A673 (cell line): ENCODE measurements around the gene ANKRD44. TPM values are rescaled to one million over a fixed set of nuclear protein-coding genes. Genes with fewer than 3 reads are reported as not detected.

Source experiments
- BruUV-seq: library from RNA; stranded (reverse); fragments of 400-500 nt; replicated peaks from 2 replicates; lab custom pipeline; 2021; lab: Mats Ljungman, UMichigan
- CTCF ChIA-PET: fragments of 300-600 bp; sonication (Branson Sonifier 250); formaldehyde crosslinking; loops from one replicate; lab custom pipeline; 2022; ENCODE audit warnings: antibody characterized with exemption; lab: Charles Lee
- POLR2A ChIA-PET: fragments of 300-600 bp; sonication (Branson Sonifier 250); formaldehyde crosslinking; loops from one replicate; lab custom pipeline; 2022; ENCODE audit warnings: antibody characterized with exemption; ENCODE audit not compliant: low non-redundant PET; lab: Charles Lee
- DNase-seq: peaks from one replicate; pipeline ENCODE4 v3.0.0-alpha.2; 2015; ENCODE audit warnings: low spot score
- H3K27ac ChIP-seq: fragments of 200-600 bp; sonication (generic); 2 replicates; pipeline ENCODE4 v1.5.1; 2016; ENCODE audit warnings: mixed run types, low read depth, mild to moderate bottlenecking, mixed read lengths, antibody characterized with exemption, low read length; ENCODE audit not compliant: poor library complexity, severe bottlenecking
- H3K27me3 ChIP-seq: fragments of 200-600 bp; sonication (generic); replicated peaks from 2 replicates; pipeline ENCODE4 v1.6.1; 2017; ENCODE audit warnings: mixed run types, low read depth, mild to moderate bottlenecking, mixed read lengths, antibody characterized with exemption, low read length; ENCODE audit not compliant: insufficient read depth, poor library complexity
- H3K36me3 ChIP-seq: fragments of 200-600 bp; sonication (generic); 2 replicates; pipeline ENCODE4 v1.6.1; 2016; ENCODE audit warnings: mixed run types, mild to moderate bottlenecking, mixed read lengths, antibody characterized with exemption, low read length; ENCODE audit not compliant: insufficient read depth, poor library complexity, severe bottlenecking
- H3K4me1 ChIP-seq: fragments of 200-600 bp; sonication (generic); 2 replicates; pipeline ENCODE4 v1.6.1; 2017; ENCODE audit warnings: mixed run types, mild to moderate bottlenecking, mixed read lengths, antibody characterized with exemption, low read length; ENCODE audit not compliant: insufficient read depth, poor library complexity, severe bottlenecking
- H3K4me3 ChIP-seq: fragments of 200-600 bp; sonication (generic); 2 replicates; pipeline ENCODE4 v1.5.1; 2016; ENCODE audit warnings: low read depth, mixed run types, mild to moderate bottlenecking, mixed read lengths, low read length; ENCODE audit not compliant: poor library complexity, severe bottlenecking
- H3K9me3 ChIP-seq: fragments of 200-600 bp; sonication (generic); 2 replicates; pipeline ENCODE4 v1.6.1; 2016; ENCODE audit warnings: mixed run types, low read depth, mild to moderate bottlenecking, mixed read lengths, antibody characterized with exemption, low read length; ENCODE audit not compliant: poor library complexity, severe bottlenecking
- CTCF ChIP-seq: fragments of 300-800, 200-600 bp; sonication (generic); conservative IDR thresholded peaks from 2 replicates; pipeline ENCODE4 v1.5.1; 2017; ENCODE audit warnings: low read depth, mild to moderate bottlenecking, antibody characterized with exemption, low read length, moderate library complexity, mixed read lengths
- EZH2 ChIP-seq: fragments of 200-600 bp; sonication (generic); IDR thresholded peaks from 2 replicates; pipeline ENCODE4 v1.6.1; 2017; ENCODE audit warnings: borderline replicate concordance, low read depth, mild to moderate bottlenecking, mixed read lengths, antibody characterized with exemption, low read length; ENCODE audit not compliant: poor library complexity, severe bottlenecking
- intact Hi-C: fragments of 100-400 bp; cut with micrococcal nuclease; formaldehyde crosslinking; loops from one replicate; pipeline ENCODE4 v1.10.0; 2022; ENCODE audit not compliant: unreplicated experiment
- total RNA-seq: library from RNA; stranded (reverse); gene quantifications from 2 replicates; pipeline ENCODE4 v1.2.3, GENCODE V29; 2021

ANKRD44 gene
- total RNA-seq, 1 experiment from 2014 or later = 17.0 TPM

DNA sequence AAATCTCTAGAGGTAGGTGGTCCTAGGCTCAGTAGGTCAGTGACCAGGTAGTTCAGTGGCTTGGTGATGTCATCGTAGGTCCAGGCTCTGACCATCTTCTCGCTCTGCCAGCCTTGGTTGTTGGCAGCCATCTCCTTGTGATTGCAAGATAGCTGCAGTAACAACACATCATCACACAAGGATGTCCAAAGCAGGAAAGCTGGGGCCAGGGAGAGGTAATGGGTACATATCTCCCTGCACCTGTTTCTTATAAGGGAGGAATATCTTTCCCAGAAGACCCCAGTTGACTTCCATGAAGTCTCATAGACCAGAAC lies 60.5 kb downstream of the ANKRD44 start:
- Histone ChIP-seq H3K4me3 (no peak overlapping the region), H3K36me3 (no peaks in the 10 kb centered on the region), H3K27ac (no peak overlapping the region), H3K4me1 (peaks cover 15% of the 10 kb centered on the region), H3K27me3 (no peaks in the 10 kb centered on the region), H3K9me3 (no peaks in the 10 kb centered on the region)
- ChIA-PET CTCF (no interaction called here), POLR2A (no interaction called here)
- DNase-seq = no peak
- no peak for TF ChIP-seq EZH2
- intact Hi-C loops = no loop called here
- BruUV-seq = no TSS peak

GRCh38 chr2:197249381-197250083 lies 61.0 kb downstream of the ANKRD44 start:
- Histone ChIP-seq H3K4me1 (peaks cover 12% of the 10 kb centered on the region), H3K36me3 (no peaks in the 10 kb centered on the region), H3K9me3 (no peaks in the 10 kb centered on the region), H3K27me3 (no peaks in the 10 kb centered on the region), H3K4me3 (no peak overlapping the region), H3K27ac (no peak overlapping the region)
- no peak for DNase-seq
- CTCF ChIA-PET = no interaction called here
- intact Hi-C loops = no loop called here
- TF ChIP-seq EZH2 = no peak
- TF ChIP-seq CTCF = no peak
- no TSS peak for BruUV-seq
- POLR2A ChIA-PET = no interaction called here

DNA sequence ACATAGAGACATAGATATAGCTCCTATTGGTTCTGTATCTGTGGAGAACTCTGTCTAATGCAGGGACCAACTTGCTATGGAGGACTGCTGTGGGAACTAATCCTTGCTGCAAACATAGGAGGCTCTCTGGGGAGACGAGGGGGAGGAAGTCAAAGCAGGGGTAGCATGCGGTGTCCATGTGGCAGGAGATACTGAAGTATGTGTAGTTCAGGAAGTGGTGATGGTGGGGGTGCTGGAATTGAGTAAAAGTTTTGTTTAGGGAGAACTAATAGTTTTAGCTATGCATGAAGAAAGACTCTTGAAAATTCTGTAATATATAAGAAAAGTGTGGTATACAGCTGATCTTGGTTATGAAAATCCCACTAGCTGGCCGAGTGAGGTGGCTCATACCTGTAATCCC lies 62.0 kb downstream of the ANKRD44 start:
- H3K4me3 ChIP-seq = no peak overlapping the region
- no peaks in the 10 kb centered on the region for H3K36me3 ChIP-seq
- peak; percentile 63 for DNase-seq
- TF ChIP-seq CTCF (no peak), EZH2 (no peak)
- no peaks in the 10 kb centered on the region for H3K9me3 ChIP-seq
- no peak overlapping the region for H3K27ac ChIP-seq
- no peaks in the 10 kb centered on the region for H3K27me3 ChIP-seq
- ChIA-PET CTCF (no interaction called here), POLR2A (interaction anchor here (0.6 kb wide), 1 partner anchor 61 kb away, joined by 4 read pairs; no protein-coding TSS in a partner anchor)
- no TSS peak for BruUV-seq
- intact Hi-C loops = no loop called here
- peaks cover 12% of the 10 kb centered on the region for H3K4me1 ChIP-seq

DNA sequence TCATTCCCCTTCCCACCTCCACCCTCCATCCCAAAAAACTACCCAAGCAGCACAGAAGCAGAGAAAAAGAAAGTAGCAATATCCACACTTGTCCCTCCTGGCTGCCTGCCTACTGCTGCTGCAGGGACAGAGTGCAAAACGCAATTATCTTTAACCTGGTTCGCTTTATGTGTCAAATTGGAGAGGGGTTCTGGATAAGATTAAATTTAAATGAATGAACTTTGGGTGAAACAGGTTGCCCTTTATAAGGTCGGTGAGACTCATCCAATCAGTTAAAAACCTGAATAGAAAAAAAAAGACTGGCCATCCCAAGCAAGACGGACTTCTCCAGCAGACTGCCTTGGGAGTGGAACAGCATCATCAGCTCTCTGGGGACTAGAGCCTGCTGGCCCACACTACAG lies 62.6 kb downstream of the ANKRD44 start:
- no peaks in the 10 kb centered on the region for H3K27me3 ChIP-seq
- no peak overlapping the region for H3K4me3 ChIP-seq
- ChIA-PET CTCF (no interaction called here), POLR2A (interaction anchor here (0.6 kb wide), 1 partner anchor 61 kb away, joined by 4 read pairs; no protein-coding TSS in a partner anchor)
- TF ChIP-seq EZH2 = no peak
- no peak for TF ChIP-seq CTCF
- DNase-seq = no peak
- H3K36me3 ChIP-seq = no peaks in the 10 kb centered on the region
- BruUV-seq = no TSS peak
- no peak overlapping the region for H3K27ac ChIP-seq
- intact Hi-C loops = no loop called here
- no peaks in the 10 kb centered on the region for H3K9me3 ChIP-seq
- H3K4me1 ChIP-seq = peaks cover 12% of the 10 kb centered on the region
